Thoracic aorta (tissue), 2 donors: ENCODE measurements around the gene STX19. TPM values are rescaled to one million over a fixed set of nuclear protein-coding genes. Genes with fewer than 3 reads are reported as not detected.
A peak's percentile ranks its signal among the peaks of the same experiment; 100 is the strongest.
"Not testable (repeated sequence)": the region's sequence is repeated elsewhere in the genome, so short reads cannot be mapped to it uniquely, and the experiment has no call there.

Experiments used
- ATAC-seq: fragments of 150-250 bp; one replicate; pipeline ENCODE4 v1.8.0; 2017; ENCODE audit warnings: low read depth; ENCODE audit not compliant: insufficient number of reproducible peaks, low FRiP score
- DNase-seq: peaks from one replicate; pipeline ENCODE4 v3.0.0-alpha.2; 2020; ENCODE audit warnings: low spot score
- H3K27ac ChIP-seq, 2 donors: fragments of 200-600 bp; sonication (generic); 1 replicate in 1 of 2; 2 replicates in 1 of 2; pipeline ENCODE4 v1.5.1; 2016; ENCODE audit warnings: mild to moderate bottlenecking in 2 of 2, moderate library complexity in 2 of 2
- H3K27me3 ChIP-seq: fragments of 200-600 bp; sonication (generic); replicated peaks from 2 replicates; pipeline ENCODE4 v1.6.0; 2016; ENCODE audit warnings: mild to moderate bottlenecking; ENCODE audit not compliant: insufficient read depth
- H3K36me3 ChIP-seq: fragments of 200-600 bp; sonication (generic); one replicate; pipeline ENCODE4 v1.5.1; 2016
- H3K4me1 ChIP-seq, 2 donors: fragments of 200-600 bp; sonication (generic); 1 replicate in 1 of 2; 2 replicates in 1 of 2; pipeline versions ENCODE4 v1.5.1 to v1.6.0; 2016; ENCODE audit warnings: low read depth in 2 of 2, mild to moderate bottlenecking in 1 of 2; ENCODE audit not compliant: control insufficient read depth in 1 of 2
- H3K4me3 ChIP-seq: fragments of 200-600 bp; sonication (generic); 2 replicates; pipeline ENCODE4 v1.5.1; 2016; ENCODE audit warnings: mild to moderate bottlenecking
- H3K9me3 ChIP-seq: fragments of 200-600 bp; sonication (generic); 2 replicates; pipeline ENCODE4 v1.5.1; 2016
- total RNA-seq, 2 donors: library from RNA; depleted of rRNA; stranded (reverse); fragments of >200 nt; gene quantifications; one replicate each; pipeline versions ENCODE4 v1.1.0 to v1.2.3, GENCODE V29; 2016
- TF ChIP-seq, protein P1 (sequence below): fragments of 200-600 bp; sonication (generic); IDR thresholded peaks from one replicate; pipeline ENCODE4 v1.5.1; 2019; ENCODE audit warnings: antibody characterized with exemption

The STX19 gene
- total RNA-seq, 2 donors from 2014 or later: not detected

DNA sequence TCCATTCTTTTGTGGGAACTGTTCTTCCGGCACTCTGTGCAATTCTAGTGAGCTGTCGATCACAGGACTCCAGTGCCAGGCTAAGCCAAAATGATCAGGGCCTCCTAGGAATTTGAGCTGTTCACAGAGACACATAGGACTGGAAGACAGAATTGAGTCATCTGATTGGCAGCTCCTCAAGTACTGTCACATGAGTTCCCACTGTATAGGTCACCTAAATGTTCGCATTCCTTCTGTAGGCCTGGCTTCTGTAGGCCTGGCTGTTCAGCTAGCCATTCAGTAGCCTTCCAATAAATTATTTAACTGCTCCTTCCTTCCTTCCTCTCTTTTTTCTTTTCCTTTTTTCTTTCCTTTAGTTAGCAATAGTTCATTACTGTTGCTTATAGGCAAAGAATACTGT is 59.0 kb downstream of the STX19 start:
- peak overlapping the region; percentile 37 to 51 for H3K27ac ChIP-seq
- H3K9me3 ChIP-seq: no peaks in the 10 kb centered on the region
- no peaks in the 10 kb centered on the region for H3K27me3 ChIP-seq
- peaks cover 18 to 44% of the 10 kb centered on the region in 2 donors for H3K4me1 ChIP-seq
- TF ChIP-seq, protein P1, sequence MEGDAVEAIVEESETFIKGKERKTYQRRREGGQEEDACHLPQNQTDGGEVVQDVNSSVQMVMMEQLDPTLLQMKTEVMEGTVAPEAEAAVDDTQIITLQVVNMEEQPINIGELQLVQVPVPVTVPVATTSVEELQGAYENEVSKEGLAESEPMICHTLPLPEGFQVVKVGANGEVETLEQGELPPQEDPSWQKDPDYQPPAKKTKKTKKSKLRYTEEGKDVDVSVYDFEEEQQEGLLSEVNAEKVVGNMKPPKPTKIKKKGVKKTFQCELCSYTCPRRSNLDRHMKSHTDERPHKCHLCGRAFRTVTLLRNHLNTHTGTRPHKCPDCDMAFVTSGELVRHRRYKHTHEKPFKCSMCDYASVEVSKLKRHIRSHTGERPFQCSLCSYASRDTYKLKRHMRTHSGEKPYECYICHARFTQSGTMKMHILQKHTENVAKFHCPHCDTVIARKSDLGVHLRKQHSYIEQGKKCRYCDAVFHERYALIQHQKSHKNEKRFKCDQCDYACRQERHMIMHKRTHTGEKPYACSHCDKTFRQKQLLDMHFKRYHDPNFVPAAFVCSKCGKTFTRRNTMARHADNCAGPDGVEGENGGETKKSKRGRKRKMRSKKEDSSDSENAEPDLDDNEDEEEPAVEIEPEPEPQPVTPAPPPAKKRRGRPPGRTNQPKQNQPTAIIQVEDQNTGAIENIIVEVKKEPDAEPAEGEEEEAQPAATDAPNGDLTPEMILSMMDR: no peak
- no peaks in the 10 kb centered on the region for H3K36me3 ChIP-seq
- no peak overlapping the region for H3K4me3 ChIP-seq
- ATAC-seq (no peak), DNase-seq (no peak)

DNA sequence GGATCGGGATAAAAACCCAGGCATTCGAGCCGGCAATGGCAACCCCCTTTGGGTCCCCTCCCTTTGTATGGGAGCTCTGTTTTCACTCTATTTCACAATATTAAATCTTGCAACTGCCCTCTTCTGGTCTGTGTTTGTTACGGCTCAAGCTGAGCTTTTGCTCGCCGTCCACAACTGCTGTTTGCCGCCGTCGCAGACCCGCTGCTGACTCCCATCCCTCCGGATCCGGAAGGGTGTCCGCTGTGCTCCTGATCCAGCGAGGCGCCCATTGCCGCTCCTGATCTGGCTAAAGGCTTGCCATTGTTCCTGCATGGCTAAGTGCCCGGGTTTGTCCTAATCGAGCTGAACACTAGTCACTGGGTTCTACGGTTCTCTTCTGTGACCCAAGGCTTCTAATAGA is 63.3 kb downstream of the STX19 start:
- not testable (repeated sequence) for H3K27ac ChIP-seq, H3K36me3 ChIP-seq, H3K4me3 ChIP-seq, ATAC-seq, H3K27me3 ChIP-seq, H3K9me3 ChIP-seq, DNase-seq
- H3K4me1 ChIP-seq: peaks cover 30 to 44% of the 10 kb centered on the region in 2 donors

Other genes starting within 250 kb of the STX19 start
- gene PROS1, start 54.7 kb downstream of the STX19 start, total RNA-seq: 100 to 1,000 TPM; 122 to 180 TPM
- gene ARL13B, start 48.4 kb downstream of the STX19 start, total RNA-seq: 10 to 100 TPM in 1 of 2 donors, 1 to 10 TPM in 1; 8.4 to 12.6 TPM
- 1 to 10 TPM; 4.5 to 8.0 TPM for gene DHFR2, start 34.3 kb upstream of the STX19 start, total RNA-seq
- gene NSUN3, start 34.5 kb upstream of the STX19 start, total RNA-seq: 10 to 100 TPM; 14.4 to 15.8 TPM